Thoracic aorta (tissue), 2 donors: Measurements from ENCODE around the gene AFTPH. TPM values are rescaled to one million over a fixed set of nuclear protein-coding genes. Genes with fewer than 3 reads are reported as not detected.

ENCODE experiments used
- ATAC-seq: fragments of 150-250 bp; one replicate; pipeline ENCODE4 v1.8.0; 2017; ENCODE audit warnings: low read depth; ENCODE audit not compliant: insufficient number of reproducible peaks, low FRiP score
- DNase-seq: peaks from one replicate; pipeline ENCODE4 v3.0.0-alpha.2; 2020; ENCODE audit warnings: low spot score
- H3K27ac ChIP-seq, 2 donors: fragments of 200-600 bp; sonication (generic); 1 replicate in 1 of 2; 2 replicates in 1 of 2; pipeline ENCODE4 v1.5.1; 2016; ENCODE audit warnings: mild to moderate bottlenecking in 2 of 2, moderate library complexity in 2 of 2
- H3K27me3 ChIP-seq: fragments of 200-600 bp; sonication (generic); replicated peaks from 2 replicates; pipeline ENCODE4 v1.6.0; 2016; ENCODE audit warnings: mild to moderate bottlenecking; ENCODE audit not compliant: insufficient read depth
- H3K36me3 ChIP-seq: fragments of 200-600 bp; sonication (generic); one replicate; pipeline ENCODE4 v1.5.1; 2016
- H3K4me1 ChIP-seq, 2 donors: fragments of 200-600 bp; sonication (generic); 1 replicate in 1 of 2; 2 replicates in 1 of 2; pipeline versions ENCODE4 v1.5.1 to v1.6.0; 2016; ENCODE audit warnings: low read depth in 2 of 2, mild to moderate bottlenecking in 1 of 2; ENCODE audit not compliant: control insufficient read depth in 1 of 2
- H3K4me3 ChIP-seq: fragments of 200-600 bp; sonication (generic); 2 replicates; pipeline ENCODE4 v1.5.1; 2016; ENCODE audit warnings: mild to moderate bottlenecking
- H3K9me3 ChIP-seq: fragments of 200-600 bp; sonication (generic); 2 replicates; pipeline ENCODE4 v1.5.1; 2016
- total RNA-seq, 2 donors: library from RNA; depleted of rRNA; stranded (reverse); fragments of >200 nt; gene quantifications; one replicate each; pipeline versions ENCODE4 v1.1.0 to v1.2.3, GENCODE V29; 2016
- TF ChIP-seq, protein P1 (sequence below): fragments of 200-600 bp; sonication (generic); IDR thresholded peaks from one replicate; pipeline ENCODE4 v1.5.1; 2019; ENCODE audit warnings: antibody characterized with exemption

AFTPH gene
- total RNA-seq, 2 donors from 2014 or later = 27.3 to 32.1 TPM

DNA sequence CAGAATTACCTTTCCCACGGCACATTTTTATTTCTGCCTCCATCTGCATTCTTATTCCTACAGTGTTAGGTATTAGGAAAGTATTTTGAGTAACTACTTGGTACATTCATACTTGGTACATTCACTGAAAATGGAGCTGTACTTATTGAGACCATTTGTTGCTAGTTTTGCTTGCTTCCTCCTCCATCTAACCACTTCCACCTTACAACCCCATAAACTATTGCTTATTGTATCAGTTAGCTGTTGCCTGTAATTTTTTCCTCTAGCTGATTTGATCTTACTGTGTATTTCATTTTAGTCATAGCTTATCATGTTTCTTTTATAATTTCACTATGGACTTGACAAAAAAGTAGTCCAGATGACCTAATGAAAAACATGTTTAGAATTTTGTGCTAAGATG is 50.7 kb downstream of the AFTPH start:
- DNase-seq (no peak), ATAC-seq (no peak)
- Histone ChIP-seq H3K4me1 (no peaks in the 10 kb centered on the region), H3K9me3 (no peaks in the 10 kb centered on the region), H3K36me3 (peaks cover 10% of the 10 kb centered on the region), H3K27ac (no peak overlapping the region), H3K4me3 (no peak overlapping the region), H3K27me3 (no peaks in the 10 kb centered on the region)
- TF ChIP-seq, protein P1, sequence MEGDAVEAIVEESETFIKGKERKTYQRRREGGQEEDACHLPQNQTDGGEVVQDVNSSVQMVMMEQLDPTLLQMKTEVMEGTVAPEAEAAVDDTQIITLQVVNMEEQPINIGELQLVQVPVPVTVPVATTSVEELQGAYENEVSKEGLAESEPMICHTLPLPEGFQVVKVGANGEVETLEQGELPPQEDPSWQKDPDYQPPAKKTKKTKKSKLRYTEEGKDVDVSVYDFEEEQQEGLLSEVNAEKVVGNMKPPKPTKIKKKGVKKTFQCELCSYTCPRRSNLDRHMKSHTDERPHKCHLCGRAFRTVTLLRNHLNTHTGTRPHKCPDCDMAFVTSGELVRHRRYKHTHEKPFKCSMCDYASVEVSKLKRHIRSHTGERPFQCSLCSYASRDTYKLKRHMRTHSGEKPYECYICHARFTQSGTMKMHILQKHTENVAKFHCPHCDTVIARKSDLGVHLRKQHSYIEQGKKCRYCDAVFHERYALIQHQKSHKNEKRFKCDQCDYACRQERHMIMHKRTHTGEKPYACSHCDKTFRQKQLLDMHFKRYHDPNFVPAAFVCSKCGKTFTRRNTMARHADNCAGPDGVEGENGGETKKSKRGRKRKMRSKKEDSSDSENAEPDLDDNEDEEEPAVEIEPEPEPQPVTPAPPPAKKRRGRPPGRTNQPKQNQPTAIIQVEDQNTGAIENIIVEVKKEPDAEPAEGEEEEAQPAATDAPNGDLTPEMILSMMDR = no peak

DNA sequence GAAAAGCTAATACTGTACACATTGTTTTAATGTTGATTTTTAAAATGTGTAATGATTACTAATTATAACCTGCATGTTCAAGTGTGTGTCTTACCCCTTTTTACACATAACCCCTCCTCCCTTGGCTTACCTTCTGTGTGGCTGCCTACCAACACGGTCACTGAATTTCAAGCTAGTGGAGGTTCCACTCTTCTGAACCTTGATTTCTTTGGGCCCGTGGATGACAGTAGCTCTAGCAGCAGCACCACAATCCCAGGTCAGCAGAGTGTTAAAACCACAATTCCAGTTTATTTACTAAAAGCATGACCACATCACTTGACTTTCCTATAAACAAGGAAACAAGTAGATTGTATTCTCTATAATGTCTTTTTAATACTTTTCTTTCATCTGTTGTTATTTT is 56.9 kb downstream of the AFTPH start:
- no peak overlapping the region for H3K4me3 ChIP-seq
- TF ChIP-seq, protein P1 = no peak
- H3K27me3 ChIP-seq = no peaks in the 10 kb centered on the region
- no peak for DNase-seq
- ATAC-seq = no peak
- no peaks in the 10 kb centered on the region for H3K9me3 ChIP-seq
- no peaks in the 10 kb centered on the region for H3K4me1 ChIP-seq
- H3K27ac ChIP-seq = no peak overlapping the region
- no peaks in the 10 kb centered on the region for H3K36me3 ChIP-seq

DNA sequence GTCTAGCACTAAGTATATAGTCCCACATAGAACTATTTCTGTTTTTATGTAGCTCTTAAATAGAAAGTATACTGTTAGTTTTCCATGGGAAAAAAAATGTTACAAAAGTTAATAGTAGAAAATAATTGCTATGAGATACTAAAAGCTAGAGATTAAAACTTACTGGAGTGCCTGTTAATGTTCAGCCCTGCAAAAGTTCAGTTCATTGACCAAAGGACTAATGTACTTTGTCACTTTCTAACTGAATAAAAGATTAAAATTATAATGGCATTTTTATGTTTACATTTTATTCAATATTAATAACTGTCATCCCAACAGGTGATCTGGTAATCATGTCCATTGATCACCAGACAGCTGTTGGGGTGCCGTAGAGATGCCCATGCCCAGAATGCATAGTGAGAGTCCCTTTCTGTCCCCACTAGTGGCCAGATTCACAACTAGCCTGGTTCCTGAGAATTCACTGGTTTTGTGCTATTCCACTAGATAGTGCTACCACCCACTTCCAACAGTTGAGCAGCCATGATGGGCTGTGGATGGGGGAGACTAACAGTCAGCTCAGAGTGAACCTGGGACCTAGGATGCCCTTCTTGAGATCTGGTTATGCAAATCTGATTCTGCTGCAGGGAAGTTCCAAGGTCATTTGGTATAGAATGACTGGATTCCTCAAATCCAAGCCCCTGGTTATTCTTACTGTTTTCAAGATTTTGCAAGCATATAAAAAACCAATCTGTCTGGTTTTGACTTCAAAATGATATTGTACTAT is 57.8 kb downstream of the AFTPH start:
- no peak overlapping the region for H3K4me3 ChIP-seq
- H3K4me1 ChIP-seq = peaks cover 0 to 2% of the 10 kb centered on the region in 2 donors
- no peak overlapping the region for H3K27ac ChIP-seq
- ATAC-seq (no peak), DNase-seq (no peak)
- no peaks in the 10 kb centered on the region for H3K9me3 ChIP-seq
- H3K36me3 ChIP-seq = no peaks in the 10 kb centered on the region
- no peaks in the 10 kb centered on the region for H3K27me3 ChIP-seq
- TF ChIP-seq, protein P1 = no peak

GRCh38 chr2:64582774-64583340 is 58.7 kb downstream of the AFTPH start:
- Histone ChIP-seq H3K4me3 (no peak overlapping the region), H3K36me3 (no peaks in the 10 kb centered on the region), H3K27ac (no peak overlapping the region), H3K27me3 (no peaks in the 10 kb centered on the region), H3K9me3 (no peaks in the 10 kb centered on the region), H3K4me1 (peaks cover 0 to 7% of the 10 kb centered on the region in 2 donors)
- TF ChIP-seq, protein P1 = no peak
- DNase-seq (no peak), ATAC-seq (no peak)

DNA sequence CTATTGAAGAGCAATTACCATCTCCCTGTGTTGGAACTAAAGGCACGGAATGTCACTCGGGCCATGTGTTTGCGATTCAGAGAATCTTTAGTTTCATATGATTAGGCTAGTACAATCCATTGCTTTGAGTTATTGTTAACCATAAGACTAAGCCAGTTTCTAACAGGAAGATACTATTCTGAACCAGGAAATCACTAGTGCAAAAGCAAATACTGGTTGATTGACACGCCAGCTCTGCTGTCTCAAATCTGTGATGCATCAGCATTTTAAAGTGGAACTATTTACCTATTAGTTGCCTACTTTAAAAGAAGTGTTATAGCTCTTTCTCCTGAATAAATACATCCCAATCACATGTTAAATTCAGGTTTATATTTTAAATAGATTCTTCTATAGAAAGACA is 61.9 kb downstream of the AFTPH start:
- no peak overlapping the region for H3K4me3 ChIP-seq
- no peaks in the 10 kb centered on the region for H3K9me3 ChIP-seq
- H3K4me1 ChIP-seq = peaks cover 0 to 7% of the 10 kb centered on the region in 2 donors
- DNase-seq (no peak), ATAC-seq (no peak)
- no peaks in the 10 kb centered on the region for H3K27me3 ChIP-seq
- no peaks in the 10 kb centered on the region for H3K36me3 ChIP-seq
- no peak overlapping the region for H3K27ac ChIP-seq
- TF ChIP-seq, protein P1 = no peak
